H1 (cell line): ENCODE measurements around the gene RNF38. TPM values are rescaled to one million over a fixed set of nuclear protein-coding genes. Genes with fewer than 3 reads are reported as not detected.

Experiments used
- polyA plus RNA-seq, 7 experiments: library from polyadenylated mRNA; depleted of rRNA in 3 of 7; stranded (reverse) in 5 of 7; unstranded in 2 of 7; fragments of >200 nt in 5 of 7; fragments of 200-250 nt in 2 of 7; gene quantifications; 1 replicate in 5 of 7; 2 replicates in 1 of 7; 4 replicates in 1 of 7; pipeline versions ENCODE4 v1.2.1 to v1.2.3, GENCODE V29; 2011 to 2013; ENCODE audit warnings: missing spikeins in 2 of 7, mixed read lengths in 2 of 7
- total RNA-seq: library from RNA; stranded (reverse); fragmentation: NEBNext Ultra II Directional; extraction: Animal tissue kit (Norgen Biotek cat#: 25700); gene quantifications from 2 replicates; pipeline ENCODE4 v1.2.1, GENCODE V29; 2021
- TF ChIP-seq, protein P1 (sequence below): fragments of 300-600 bp; sonication (generic); IDR thresholded peaks from 2 replicates; pipeline ENCODE4 v1.7.1; 2012; ENCODE audit warnings: low read length, moderate library complexity, mild to moderate bottlenecking, inconsistent platforms; ENCODE audit not compliant: insufficient replicate concordance

Gene RNF38
- total and polyA plus RNA-seq, 2 of the 8 experiments (the other 6 are each of a cell fraction or from before 2014, with no cell fraction given), result 54.9 to 60.9 TPM

DNA sequence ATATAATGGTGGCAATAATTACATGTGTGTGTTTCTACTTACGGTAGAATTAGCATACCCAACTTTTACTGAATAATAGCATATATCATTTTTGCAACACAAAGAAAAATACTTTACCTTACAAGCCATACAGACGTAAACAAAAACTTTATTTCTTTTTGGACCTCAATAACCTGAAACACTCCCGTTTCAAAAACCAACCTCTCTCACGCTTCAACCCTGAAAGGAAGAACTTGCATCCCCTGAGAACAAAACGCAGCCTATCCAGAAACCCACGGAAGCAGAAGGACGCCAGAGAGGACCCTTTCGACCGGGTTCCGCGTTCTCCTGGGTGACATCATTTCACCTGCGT is at the start of gene RNF38 (continued):
- TF ChIP-seq, protein P1, sequence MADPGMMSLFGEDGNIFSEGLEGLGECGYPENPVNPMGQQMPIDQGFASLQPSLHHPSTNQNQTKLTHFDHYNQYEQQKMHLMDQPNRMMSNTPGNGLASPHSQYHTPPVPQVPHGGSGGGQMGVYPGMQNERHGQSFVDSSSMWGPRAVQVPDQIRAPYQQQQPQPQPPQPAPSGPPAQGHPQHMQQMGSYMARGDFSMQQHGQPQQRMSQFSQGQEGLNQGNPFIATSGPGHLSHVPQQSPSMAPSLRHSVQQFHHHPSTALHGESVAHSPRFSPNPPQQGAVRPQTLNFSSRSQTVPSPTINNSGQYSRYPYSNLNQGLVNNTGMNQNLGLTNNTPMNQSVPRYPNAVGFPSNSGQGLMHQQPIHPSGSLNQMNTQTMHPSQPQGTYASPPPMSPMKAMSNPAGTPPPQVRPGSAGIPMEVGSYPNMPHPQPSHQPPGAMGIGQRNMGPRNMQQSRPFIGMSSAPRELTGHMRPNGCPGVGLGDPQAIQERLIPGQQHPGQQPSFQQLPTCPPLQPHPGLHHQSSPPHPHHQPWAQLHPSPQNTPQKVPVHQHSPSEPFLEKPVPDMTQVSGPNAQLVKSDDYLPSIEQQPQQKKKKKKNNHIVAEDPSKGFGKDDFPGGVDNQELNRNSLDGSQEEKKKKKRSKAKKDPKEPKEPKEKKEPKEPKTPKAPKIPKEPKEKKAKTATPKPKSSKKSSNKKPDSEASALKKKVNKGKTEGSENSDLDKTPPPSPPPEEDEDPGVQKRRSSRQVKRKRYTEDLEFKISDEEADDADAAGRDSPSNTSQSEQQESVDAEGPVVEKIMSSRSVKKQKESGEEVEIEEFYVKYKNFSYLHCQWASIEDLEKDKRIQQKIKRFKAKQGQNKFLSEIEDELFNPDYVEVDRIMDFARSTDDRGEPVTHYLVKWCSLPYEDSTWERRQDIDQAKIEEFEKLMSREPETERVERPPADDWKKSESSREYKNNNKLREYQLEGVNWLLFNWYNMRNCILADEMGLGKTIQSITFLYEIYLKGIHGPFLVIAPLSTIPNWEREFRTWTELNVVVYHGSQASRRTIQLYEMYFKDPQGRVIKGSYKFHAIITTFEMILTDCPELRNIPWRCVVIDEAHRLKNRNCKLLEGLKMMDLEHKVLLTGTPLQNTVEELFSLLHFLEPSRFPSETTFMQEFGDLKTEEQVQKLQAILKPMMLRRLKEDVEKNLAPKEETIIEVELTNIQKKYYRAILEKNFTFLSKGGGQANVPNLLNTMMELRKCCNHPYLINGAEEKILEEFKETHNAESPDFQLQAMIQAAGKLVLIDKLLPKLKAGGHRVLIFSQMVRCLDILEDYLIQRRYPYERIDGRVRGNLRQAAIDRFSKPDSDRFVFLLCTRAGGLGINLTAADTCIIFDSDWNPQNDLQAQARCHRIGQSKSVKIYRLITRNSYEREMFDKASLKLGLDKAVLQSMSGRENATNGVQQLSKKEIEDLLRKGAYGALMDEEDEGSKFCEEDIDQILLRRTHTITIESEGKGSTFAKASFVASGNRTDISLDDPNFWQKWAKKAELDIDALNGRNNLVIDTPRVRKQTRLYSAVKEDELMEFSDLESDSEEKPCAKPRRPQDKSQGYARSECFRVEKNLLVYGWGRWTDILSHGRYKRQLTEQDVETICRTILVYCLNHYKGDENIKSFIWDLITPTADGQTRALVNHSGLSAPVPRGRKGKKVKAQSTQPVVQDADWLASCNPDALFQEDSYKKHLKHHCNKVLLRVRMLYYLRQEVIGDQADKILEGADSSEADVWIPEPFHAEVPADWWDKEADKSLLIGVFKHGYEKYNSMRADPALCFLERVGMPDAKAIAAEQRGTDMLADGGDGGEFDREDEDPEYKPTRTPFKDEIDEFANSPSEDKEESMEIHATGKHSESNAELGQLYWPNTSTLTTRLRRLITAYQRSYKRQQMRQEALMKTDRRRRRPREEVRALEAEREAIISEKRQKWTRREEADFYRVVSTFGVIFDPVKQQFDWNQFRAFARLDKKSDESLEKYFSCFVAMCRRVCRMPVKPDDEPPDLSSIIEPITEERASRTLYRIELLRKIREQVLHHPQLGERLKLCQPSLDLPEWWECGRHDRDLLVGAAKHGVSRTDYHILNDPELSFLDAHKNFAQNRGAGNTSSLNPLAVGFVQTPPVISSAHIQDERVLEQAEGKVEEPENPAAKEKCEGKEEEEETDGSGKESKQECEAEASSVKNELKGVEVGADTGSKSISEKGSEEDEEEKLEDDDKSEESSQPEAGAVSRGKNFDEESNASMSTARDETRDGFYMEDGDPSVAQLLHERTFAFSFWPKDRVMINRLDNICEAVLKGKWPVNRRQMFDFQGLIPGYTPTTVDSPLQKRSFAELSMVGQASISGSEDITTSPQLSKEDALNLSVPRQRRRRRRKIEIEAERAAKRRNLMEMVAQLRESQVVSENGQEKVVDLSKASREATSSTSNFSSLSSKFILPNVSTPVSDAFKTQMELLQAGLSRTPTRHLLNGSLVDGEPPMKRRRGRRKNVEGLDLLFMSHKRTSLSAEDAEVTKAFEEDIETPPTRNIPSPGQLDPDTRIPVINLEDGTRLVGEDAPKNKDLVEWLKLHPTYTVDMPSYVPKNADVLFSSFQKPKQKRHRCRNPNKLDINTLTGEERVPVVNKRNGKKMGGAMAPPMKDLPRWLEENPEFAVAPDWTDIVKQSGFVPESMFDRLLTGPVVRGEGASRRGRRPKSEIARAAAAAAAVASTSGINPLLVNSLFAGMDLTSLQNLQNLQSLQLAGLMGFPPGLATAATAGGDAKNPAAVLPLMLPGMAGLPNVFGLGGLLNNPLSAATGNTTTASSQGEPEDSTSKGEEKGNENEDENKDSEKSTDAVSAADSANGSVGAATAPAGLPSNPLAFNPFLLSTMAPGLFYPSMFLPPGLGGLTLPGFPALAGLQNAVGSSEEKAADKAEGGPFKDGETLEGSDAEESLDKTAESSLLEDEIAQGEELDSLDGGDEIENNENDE, result no peak
